ENCODE measurements around the gene NEO1.

The NEO1 gene

GRCh38 chr15:73081321-73081958 is 29.2 kb downstream of the NEO1 start:
- no peak overlapping the region for H3K18ac ChIP-seq (ENCODE audit: low read length)
- H4K8ac ChIP-seq (ENCODE audit: low read depth, low read length), result no peak overlapping the region
- H2BK12ac ChIP-seq (ENCODE audit: low read length), result no peak overlapping the region
- H3K27me3 ChIP-seq (ENCODE audit: insufficient read depth, low read length), result no peaks in the 10 kb centered on the region
- no peak overlapping the region for H3K23ac ChIP-seq (ENCODE audit: low read length)
- H3K4ac ChIP-seq (ENCODE audit: low read depth, low read length), result no peak overlapping the region
- H4K91ac ChIP-seq (ENCODE audit: low read depth, low read length), result no peak overlapping the region
- H3K27ac ChIP-seq (ENCODE audit: low read depth, low read length), result no peak overlapping the region
- no peak overlapping the region for H3K4me3 ChIP-seq (ENCODE audit: low read depth, low read length)
- no peak overlapping the region for H2AFZ ChIP-seq (ENCODE audit: insufficient read depth, low read length, poor library complexity)
- H2BK120ac ChIP-seq (ENCODE audit: insufficient read depth, low read length, poor library complexity), result no peak overlapping the region
- no peak overlapping the region for H3K4me2 ChIP-seq (ENCODE audit: low read length)
- H2BK5ac ChIP-seq (ENCODE audit: low read depth, low read length, poor library complexity), result no peak overlapping the region
- no peaks in the 10 kb centered on the region for H3K9me3 ChIP-seq (ENCODE audit: insufficient read depth, low read depth, low read length)
- WGBS (ENCODE audit: extremely low coverage, insufficient coverage, insufficient read length), result no CpG with 5 or more reads among the region's 3 CpGs
- no peaks in the 10 kb centered on the region for H3K79me2 ChIP-seq (ENCODE audit: control insufficient read depth, insufficient read depth, low read length, poor library complexity)
- no peaks in the 10 kb centered on the region for H3K79me1 ChIP-seq (ENCODE audit: low read length)
- peak; percentile 30 to 72 for DNase-seq
- no peaks in the 10 kb centered on the region for H3K36me3 ChIP-seq (ENCODE audit: control insufficient read depth in 1 of 2, insufficient read depth in 2 of 2, low read length in 2 of 2)
- no peak overlapping the region for H3K9ac ChIP-seq (ENCODE audit: low read length)
- no peak overlapping the region for H3K14ac ChIP-seq (ENCODE audit: low read length)
- H2AK5ac ChIP-seq (ENCODE audit: low read length), result no peak overlapping the region
- no peaks in the 10 kb centered on the region for H3K4me1 ChIP-seq (ENCODE audit: control insufficient read depth in 1 of 2, insufficient read depth in 2 of 2, low read length in 2 of 2)
- no peak overlapping the region for H4K12ac ChIP-seq (ENCODE audit: low read depth, low read length)

- H3K79me1 ChIP-seq (ENCODE audit: low read length), result no peaks in the 10 kb centered on the region
- H2BK5ac ChIP-seq (ENCODE audit: low read depth, low read length, poor library complexity), result no peak overlapping the region
- H2AFZ ChIP-seq (ENCODE audit: insufficient read depth, low read length, poor library complexity), result no peak overlapping the region
- H3K79me2 ChIP-seq (ENCODE audit: control insufficient read depth, insufficient read depth, low read length, poor library complexity), result no peaks in the 10 kb centered on the region
- no peak overlapping the region for H3K14ac ChIP-seq (ENCODE audit: low read length)
- no peak overlapping the region for H4K91ac ChIP-seq (ENCODE audit: low read depth, low read length)
- H3K4me2 ChIP-seq (ENCODE audit: low read length), result no peak overlapping the region
- no peak overlapping the region for H3K9ac ChIP-seq (ENCODE audit: low read length)
- no peak overlapping the region for H3K18ac ChIP-seq (ENCODE audit: low read length)
- no peak overlapping the region for H2AK5ac ChIP-seq (ENCODE audit: low read length)
- H2BK12ac ChIP-seq (ENCODE audit: low read length), result no peak overlapping the region
- H3K4me3 ChIP-seq (ENCODE audit: low read depth, low read length), result no peak overlapping the region
- H3K23ac ChIP-seq (ENCODE audit: low read length), result no peak overlapping the region
- no peak for DNase-seq
- no peak overlapping the region for H4K8ac ChIP-seq (ENCODE audit: low read depth, low read length)
- H3K4me1 ChIP-seq (ENCODE audit: control insufficient read depth in 1 of 2, insufficient read depth in 2 of 2, low read length in 2 of 2), result no peaks in the 10 kb centered on the region
- no peak overlapping the region for H3K4ac ChIP-seq (ENCODE audit: low read depth, low read length)
- H4K12ac ChIP-seq (ENCODE audit: low read depth, low read length), result no peak overlapping the region
- H3K27ac ChIP-seq (ENCODE audit: low read depth, low read length), result no peak overlapping the region
- no CpG with 5 or more reads among the region's 2 CpGs for WGBS (ENCODE audit: extremely low coverage, insufficient coverage, insufficient read length)
- no peak overlapping the region for H2BK120ac ChIP-seq (ENCODE audit: insufficient read depth, low read length, poor library complexity)
- H3K9me3 ChIP-seq (ENCODE audit: insufficient read depth, low read depth, low read length), result no peaks in the 10 kb centered on the region
- no peaks in the 10 kb centered on the region for H3K27me3 ChIP-seq (ENCODE audit: insufficient read depth, low read length)
- no peaks in the 10 kb centered on the region for H3K36me3 ChIP-seq (ENCODE audit: control insufficient read depth in 1 of 2, insufficient read depth in 2 of 2, low read length in 2 of 2)
These were observed 30.5 kb downstream of the NEO1 start for GRCh38 chr15:73082812-73083211.

DNA sequence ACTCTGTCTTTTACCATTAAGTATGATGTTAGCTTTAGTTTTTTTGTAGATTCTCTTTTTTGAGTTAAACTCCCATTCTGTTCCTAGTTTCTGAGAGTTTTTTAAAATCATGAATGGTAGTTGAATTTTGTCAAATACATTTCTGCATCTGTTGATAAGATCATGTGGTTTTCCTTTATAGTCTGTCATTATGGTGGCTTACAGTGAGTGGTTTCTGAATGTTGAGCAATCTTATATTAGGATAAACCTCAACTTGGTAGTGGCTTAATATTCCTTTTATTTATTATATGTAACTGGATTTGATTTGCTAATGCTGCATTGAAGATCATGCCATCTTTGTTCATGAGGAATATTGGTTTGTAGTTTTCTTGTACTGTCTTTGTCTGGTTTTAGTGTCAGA is 34.8 kb downstream of the NEO1 start:
- Histone ChIP-seq H4K91ac (ENCODE audit: low read depth, low read length) (no peak overlapping the region), H3K4me1 (ENCODE audit: control insufficient read depth in 1 of 2, insufficient read depth in 2 of 2, low read length in 2 of 2) (no peaks in the 10 kb centered on the region), H2AK5ac (ENCODE audit: low read length) (no peak overlapping the region), H3K4ac (ENCODE audit: low read depth, low read length) (no peak overlapping the region), H3K79me1 (ENCODE audit: low read length) (no peaks in the 10 kb centered on the region), H4K12ac (ENCODE audit: low read depth, low read length) (no peak overlapping the region), H2BK12ac (ENCODE audit: low read length) (no peak overlapping the region), H3K23ac (ENCODE audit: low read length) (no peak overlapping the region), H2BK120ac (ENCODE audit: insufficient read depth, low read length, poor library complexity) (no peak overlapping the region), H3K4me3 (ENCODE audit: low read depth, low read length) (no peak overlapping the region), H3K9me3 (ENCODE audit: insufficient read depth, low read depth, low read length) (no peaks in the 10 kb centered on the region), H2AFZ (ENCODE audit: insufficient read depth, low read length, poor library complexity) (no peak overlapping the region), H3K18ac (ENCODE audit: low read length) (no peak overlapping the region), H3K9ac (ENCODE audit: low read length) (no peak overlapping the region), H3K4me2 (ENCODE audit: low read length) (no peak overlapping the region), H3K27ac (ENCODE audit: low read depth, low read length) (no peak overlapping the region), H3K27me3 (ENCODE audit: insufficient read depth, low read length) (no peaks in the 10 kb centered on the region), H4K8ac (ENCODE audit: low read depth, low read length) (no peak overlapping the region), H2BK5ac (ENCODE audit: low read depth, low read length, poor library complexity) (no peak overlapping the region), H3K14ac (ENCODE audit: low read length) (no peak overlapping the region), H3K79me2 (ENCODE audit: control insufficient read depth, insufficient read depth, low read length, poor library complexity) (no peaks in the 10 kb centered on the region), H3K36me3 (ENCODE audit: control insufficient read depth in 1 of 2, insufficient read depth in 2 of 2, low read length in 2 of 2) (no peaks in the 10 kb centered on the region)
- no peak for DNase-seq

- no peak overlapping the region for H2AK5ac ChIP-seq (ENCODE audit: low read length)
- no peak overlapping the region for H4K91ac ChIP-seq (ENCODE audit: low read depth, low read length)
- no peaks in the 10 kb centered on the region for H3K79me2 ChIP-seq (ENCODE audit: control insufficient read depth, insufficient read depth, low read length, poor library complexity)
- no peak overlapping the region for H2BK5ac ChIP-seq (ENCODE audit: low read depth, low read length, poor library complexity)
- H3K9ac ChIP-seq (ENCODE audit: low read length), result no peak overlapping the region
- H3K9me3 ChIP-seq (ENCODE audit: insufficient read depth, low read depth, low read length), result no peaks in the 10 kb centered on the region
- no peaks in the 10 kb centered on the region for H3K36me3 ChIP-seq (ENCODE audit: control insufficient read depth in 1 of 2, insufficient read depth in 2 of 2, low read length in 2 of 2)
- H3K27me3 ChIP-seq (ENCODE audit: insufficient read depth, low read length), result no peaks in the 10 kb centered on the region
- H3K79me1 ChIP-seq (ENCODE audit: low read length), result no peaks in the 10 kb centered on the region
- no peak overlapping the region for H2BK12ac ChIP-seq (ENCODE audit: low read length)
- no peaks in the 10 kb centered on the region for H3K4me1 ChIP-seq (ENCODE audit: control insufficient read depth in 1 of 2, insufficient read depth in 2 of 2, low read length in 2 of 2)
- H3K14ac ChIP-seq (ENCODE audit: low read length), result no peak overlapping the region
- H4K12ac ChIP-seq (ENCODE audit: low read depth, low read length), result no peak overlapping the region
- H3K23ac ChIP-seq (ENCODE audit: low read length), result no peak overlapping the region
- H2AFZ ChIP-seq (ENCODE audit: insufficient read depth, low read length, poor library complexity), result no peak overlapping the region
- H4K8ac ChIP-seq (ENCODE audit: low read depth, low read length), result no peak overlapping the region
- H3K4me2 ChIP-seq (ENCODE audit: low read length), result no peak overlapping the region
- no peak for DNase-seq
- H3K4me3 ChIP-seq (ENCODE audit: low read depth, low read length), result no peak overlapping the region
- H3K27ac ChIP-seq (ENCODE audit: low read depth, low read length), result no peak overlapping the region
- no peak overlapping the region for H3K18ac ChIP-seq (ENCODE audit: low read length)
- WGBS (ENCODE audit: extremely low coverage, insufficient coverage, insufficient read length), result no CpG with 5 or more reads among the region's 3 CpGs
- no peak overlapping the region for H3K4ac ChIP-seq (ENCODE audit: low read depth, low read length)
- no peak overlapping the region for H2BK120ac ChIP-seq (ENCODE audit: insufficient read depth, low read length, poor library complexity)
These were observed 52.8 kb downstream of the NEO1 start for GRCh38 chr15:73105064-73105463.
